Endothelial cell (in vitro differentiated cells): ENCODE results near the gene TUBGCP3. TPM values are rescaled to one million over a fixed set of nuclear protein-coding genes. Genes with fewer than 3 reads are reported as not detected.
A peak's percentile ranks its signal among the peaks of the same experiment; 100 is the strongest.

ENCODE experiments used
- DNase-seq: peaks from one replicate; pipeline ENCODE4 v3.0.0; 2021; ENCODE audit warnings: low spot score
- H3K27ac Mint-ChIP-seq: one replicate; pipeline ENCODE4 v1.8.0; 2021; ENCODE audit warnings: mixed read lengths, inconsistent platforms; ENCODE audit not compliant: unreplicated experiment
- H3K27me3 Mint-ChIP-seq: one replicate; pipeline ENCODE4 v1.8.0; 2021; ENCODE audit warnings: mild to moderate bottlenecking, moderate library complexity, mixed read lengths, inconsistent platforms; ENCODE audit not compliant: unreplicated experiment
- H3K36me3 Mint-ChIP-seq: one replicate; pipeline ENCODE4 v1.8.0; 2021; ENCODE audit warnings: mild to moderate bottlenecking, low read depth, mixed read lengths, inconsistent platforms; ENCODE audit not compliant: unreplicated experiment
- H3K4me1 Mint-ChIP-seq: one replicate; pipeline ENCODE4 v1.8.0; 2021; ENCODE audit warnings: mild to moderate bottlenecking, mixed read lengths, inconsistent platforms; ENCODE audit not compliant: unreplicated experiment
- H3K4me3 Mint-ChIP-seq: one replicate; pipeline ENCODE4 v1.8.0; 2021; ENCODE audit warnings: mild to moderate bottlenecking, mixed read lengths, inconsistent platforms; ENCODE audit not compliant: unreplicated experiment
- H3K9me3 Mint-ChIP-seq: one replicate; pipeline ENCODE4 v1.8.0; 2021; ENCODE audit warnings: mixed read lengths, inconsistent platforms; ENCODE audit not compliant: unreplicated experiment
- total RNA-seq: library from RNA; stranded (reverse); fragmentation: NEBNext Ultra II Directional; extraction: Animal tissue kit (Norgen Biotek cat#: 25700); gene quantifications from one replicate; pipeline ENCODE4 v1.2.1, GENCODE V29; 2021; ENCODE audit not compliant: unreplicated experiment
- TF ChIP-seq, protein P1 (sequence below): fragments of 200-600 bp; sonication (generic); IDR thresholded peaks from one replicate; pipeline ENCODE4 v1.5.0; 2021; ENCODE audit warnings: antibody characterized with exemption; ENCODE audit not compliant: unreplicated experiment

The TUBGCP3 gene
- total RNA-seq, 1 donor from 2014 or later: 26.8 TPM

DNA sequence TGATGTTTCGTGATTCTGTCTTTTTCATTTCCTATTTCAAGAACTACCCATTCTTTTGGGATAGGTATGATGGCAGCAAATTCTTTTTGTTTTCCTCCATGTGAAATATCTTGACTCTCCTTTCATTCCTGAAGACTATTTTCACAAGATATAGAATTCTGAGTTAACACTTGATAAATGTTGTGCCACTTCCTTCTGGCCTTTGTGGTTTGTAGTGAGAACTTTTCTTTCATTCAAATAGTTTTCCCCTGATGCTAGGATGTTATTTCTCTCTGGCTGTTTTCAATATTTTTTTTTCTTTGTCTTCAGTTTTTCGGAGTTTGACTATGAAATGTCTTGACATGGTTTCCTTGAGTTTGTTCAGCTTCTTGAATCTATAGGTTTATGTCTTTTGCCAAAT lies 8.3 kb upstream of the TUBGCP3 start:
- H3K9me3 Mint-ChIP-seq: no peaks in the 10 kb centered on the region
- no peaks in the 10 kb centered on the region for H3K4me1 Mint-ChIP-seq
- no peak overlapping the region for H3K27ac Mint-ChIP-seq
- H3K36me3 Mint-ChIP-seq: no peaks in the 10 kb centered on the region
- no peak overlapping the region for H3K4me3 Mint-ChIP-seq
- no peak for DNase-seq
- TF ChIP-seq, protein P1, sequence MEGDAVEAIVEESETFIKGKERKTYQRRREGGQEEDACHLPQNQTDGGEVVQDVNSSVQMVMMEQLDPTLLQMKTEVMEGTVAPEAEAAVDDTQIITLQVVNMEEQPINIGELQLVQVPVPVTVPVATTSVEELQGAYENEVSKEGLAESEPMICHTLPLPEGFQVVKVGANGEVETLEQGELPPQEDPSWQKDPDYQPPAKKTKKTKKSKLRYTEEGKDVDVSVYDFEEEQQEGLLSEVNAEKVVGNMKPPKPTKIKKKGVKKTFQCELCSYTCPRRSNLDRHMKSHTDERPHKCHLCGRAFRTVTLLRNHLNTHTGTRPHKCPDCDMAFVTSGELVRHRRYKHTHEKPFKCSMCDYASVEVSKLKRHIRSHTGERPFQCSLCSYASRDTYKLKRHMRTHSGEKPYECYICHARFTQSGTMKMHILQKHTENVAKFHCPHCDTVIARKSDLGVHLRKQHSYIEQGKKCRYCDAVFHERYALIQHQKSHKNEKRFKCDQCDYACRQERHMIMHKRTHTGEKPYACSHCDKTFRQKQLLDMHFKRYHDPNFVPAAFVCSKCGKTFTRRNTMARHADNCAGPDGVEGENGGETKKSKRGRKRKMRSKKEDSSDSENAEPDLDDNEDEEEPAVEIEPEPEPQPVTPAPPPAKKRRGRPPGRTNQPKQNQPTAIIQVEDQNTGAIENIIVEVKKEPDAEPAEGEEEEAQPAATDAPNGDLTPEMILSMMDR: no peak
- H3K27me3 Mint-ChIP-seq: no peaks in the 10 kb centered on the region

DNA sequence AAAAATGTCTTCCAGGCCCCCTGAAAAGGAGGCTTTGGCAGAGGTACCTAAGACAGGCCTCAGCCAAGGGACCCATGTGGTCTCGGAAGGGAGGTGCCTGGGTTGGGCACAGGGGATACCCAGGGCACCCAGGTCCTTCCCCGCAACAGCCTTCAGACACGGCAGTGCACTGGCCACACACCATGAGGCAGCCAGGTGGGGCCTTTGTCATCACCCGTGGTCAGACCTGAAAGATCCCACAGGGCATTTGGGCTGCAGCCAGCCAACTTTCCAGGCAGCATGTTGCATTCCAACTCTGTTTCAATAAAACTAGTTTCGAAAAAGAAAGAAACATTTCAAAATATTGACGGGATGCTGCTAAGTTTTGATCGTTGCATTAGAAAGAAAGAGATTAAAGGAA lies 4.7 kb upstream of the TUBGCP3 start:
- no peak overlapping the region for H3K4me3 Mint-ChIP-seq
- H3K27me3 Mint-ChIP-seq: peaks cover 5% of the 10 kb centered on the region
- H3K4me1 Mint-ChIP-seq: no peaks in the 10 kb centered on the region
- no peaks in the 10 kb centered on the region for H3K9me3 Mint-ChIP-seq
- DNase-seq: no peak
- H3K27ac Mint-ChIP-seq: no peak overlapping the region
- H3K36me3 Mint-ChIP-seq: no peaks in the 10 kb centered on the region
- TF ChIP-seq, protein P1: no peak

DNA sequence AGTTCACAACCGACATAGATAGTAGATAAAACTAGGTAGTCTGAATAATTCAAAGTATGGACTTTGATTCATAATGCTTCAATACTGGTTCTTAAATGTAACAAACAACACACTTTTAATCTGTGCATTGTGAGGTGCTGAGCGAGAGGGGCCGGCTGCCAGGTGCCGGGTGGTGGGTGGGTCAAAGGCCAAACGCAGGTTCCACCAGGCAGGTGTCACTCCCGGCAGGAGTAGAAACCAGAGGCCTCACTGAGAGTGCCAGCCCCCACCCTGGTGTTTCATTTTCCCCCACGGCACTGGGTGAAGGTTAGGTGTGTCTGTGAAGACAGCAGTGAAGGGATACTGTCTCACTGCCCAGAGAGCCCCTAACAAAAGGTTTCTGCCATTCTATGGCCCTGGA lies 4.2 kb upstream of the TUBGCP3 start:
- Mint-ChIP-seq H3K27ac (no peak overlapping the region), H3K36me3 (no peaks in the 10 kb centered on the region), H3K4me3 (no peak overlapping the region), H3K27me3 (peaks cover 5% of the 10 kb centered on the region), H3K4me1 (no peaks in the 10 kb centered on the region), H3K9me3 (no peaks in the 10 kb centered on the region)
- TF ChIP-seq, protein P1: no peak
- DNase-seq: no peak

DNA sequence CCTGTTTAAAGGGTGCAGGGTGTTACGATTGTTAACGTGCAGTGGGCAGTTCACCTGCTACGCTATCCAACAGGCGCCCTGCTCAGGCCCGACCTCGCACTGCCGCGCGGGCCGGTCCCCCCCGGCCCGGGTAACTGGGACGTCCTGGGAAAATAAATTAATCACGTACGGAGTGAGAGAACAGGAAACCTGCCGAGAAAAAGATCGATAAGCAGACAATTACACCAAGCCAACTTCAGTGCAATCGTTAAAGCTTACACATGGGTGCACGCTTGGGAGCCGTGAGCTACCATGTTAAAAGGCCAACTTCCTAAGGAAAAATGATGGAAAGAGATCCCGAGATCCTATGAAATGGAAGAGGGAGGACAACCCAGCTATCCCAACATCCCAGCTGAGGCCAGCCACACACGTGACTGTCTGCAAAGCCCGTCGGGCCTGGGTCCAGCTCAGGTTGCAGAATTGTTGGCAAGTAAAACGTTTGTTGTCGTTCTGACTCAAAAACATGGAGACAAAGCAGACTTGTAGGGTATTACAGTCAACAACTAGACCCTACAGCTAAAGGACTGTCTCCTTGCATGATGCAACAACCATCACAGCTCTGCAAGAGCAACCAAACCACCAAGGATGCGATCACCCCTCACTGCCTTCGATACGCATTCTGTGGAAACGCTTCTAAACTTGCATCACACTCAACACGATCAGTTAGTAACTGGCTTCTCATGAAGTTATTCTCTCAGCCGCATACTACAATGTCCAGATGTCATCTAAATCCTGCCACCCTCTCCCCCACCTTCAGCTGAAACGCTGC lies 741 bp upstream of the TUBGCP3 start:
- TF ChIP-seq, protein P1: no peak
- peak overlapping the region; percentile 52 for H3K27ac Mint-ChIP-seq
- H3K9me3 Mint-ChIP-seq: no peaks in the 10 kb centered on the region
- DNase-seq: no peak
- peak overlapping the region; percentile 97 for H3K4me3 Mint-ChIP-seq
- H3K36me3 Mint-ChIP-seq: no peaks in the 10 kb centered on the region
- peaks cover 7% of the 10 kb centered on the region for H3K4me1 Mint-ChIP-seq
- H3K27me3 Mint-ChIP-seq: peaks cover 5% of the 10 kb centered on the region

DNA sequence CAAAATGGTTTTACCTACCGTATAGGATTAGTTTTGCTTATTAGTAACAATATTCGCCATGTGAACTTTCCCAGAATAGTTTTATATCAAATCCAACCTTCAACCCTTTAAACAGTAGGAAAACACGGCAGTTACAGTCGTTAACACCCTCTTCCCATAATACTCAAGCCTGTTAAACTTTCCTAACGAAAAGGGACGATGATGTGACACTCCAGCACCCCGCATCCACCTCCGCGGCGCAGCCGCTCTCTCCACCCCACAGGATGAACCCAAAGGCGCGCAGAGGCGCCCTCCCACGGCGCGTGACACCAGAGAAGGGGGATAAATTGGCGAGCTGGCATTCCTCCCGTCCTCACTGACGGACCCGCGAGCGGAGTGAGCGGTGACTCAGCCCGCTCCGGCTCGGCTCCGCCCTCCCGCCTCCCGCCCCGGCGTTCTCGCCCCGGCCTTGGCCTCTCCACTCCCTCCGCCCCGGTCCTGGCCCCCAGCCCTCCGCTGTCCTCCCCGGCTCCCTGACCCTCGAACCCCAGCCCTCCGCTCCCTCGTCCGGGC lies 665 bp downstream of the TUBGCP3 start:
- TF ChIP-seq, protein P1: no peak
- H3K4me1 Mint-ChIP-seq: peaks cover 7% of the 10 kb centered on the region
- H3K27me3 Mint-ChIP-seq: peaks cover 5% of the 10 kb centered on the region
- H3K4me3 Mint-ChIP-seq: peak overlapping the region; percentile 97
- no peaks in the 10 kb centered on the region for H3K36me3 Mint-ChIP-seq
- no peaks in the 10 kb centered on the region for H3K9me3 Mint-ChIP-seq
- H3K27ac Mint-ChIP-seq: peak overlapping the region; percentile 54
- peak; percentile 71 for DNase-seq
